GM12891 (cell line): ENCODE results near the gene TENM3.

Source experiments
- POLR2A ChIP-seq: IDR thresholded peaks from 2 replicates; pipeline ENCODE4 v1.6.1; 2011; ENCODE audit warnings: low read depth, low read length, control low read depth
- POLR2AphosphoS5 ChIP-seq: IDR thresholded peaks from 2 replicates; pipeline ENCODE4 v1.6.1; 2011; ENCODE audit warnings: low read depth, low read length, control low read depth
- POU2F2 ChIP-seq: IDR thresholded peaks from 2 replicates; pipeline ENCODE4 v1.6.1; 2011; ENCODE audit warnings: low read depth, mild to moderate bottlenecking, control low read depth, low read length, moderate library complexity
- SPI1 ChIP-seq: IDR thresholded peaks from 2 replicates; pipeline ENCODE4 v1.6.1; 2011; ENCODE audit warnings: low read depth, low read length, control low read depth
- TAF1 ChIP-seq: IDR thresholded peaks from 2 replicates; pipeline ENCODE4 v1.6.1; 2011; ENCODE audit warnings: low read depth, low read length, control low read depth

DNA sequence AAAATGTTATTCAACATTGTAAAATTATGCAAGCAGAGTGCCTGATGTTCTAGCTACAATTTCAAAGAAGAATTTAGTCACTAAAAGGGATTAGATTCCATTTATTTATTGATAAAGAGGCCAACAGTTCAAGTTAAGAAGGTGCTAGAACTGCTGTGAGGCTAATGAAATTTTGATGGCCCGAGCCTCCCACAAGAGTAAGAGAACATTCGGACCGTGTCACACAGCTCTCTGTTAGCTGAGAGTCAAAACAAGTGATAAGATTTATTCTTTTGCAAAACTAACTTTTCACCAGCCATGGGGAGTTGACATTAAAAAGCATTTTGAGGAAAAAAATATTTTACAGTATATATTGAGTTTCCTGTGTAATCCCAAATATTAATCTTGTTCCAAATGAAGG lies 106.8 kb downstream of the TENM3 start:
- no peak for TF ChIP-seq POLR2A
- no peak for TF ChIP-seq POLR2AphosphoS5
- no peak for TF ChIP-seq TAF1
- no peak for TF ChIP-seq POU2F2
- TF ChIP-seq SPI1, result no peak
